Caco-2 (cell line): ENCODE measurements around the gene SH3TC1. TPM values are rescaled to one million over a fixed set of nuclear protein-coding genes. Genes with fewer than 3 reads are reported as not detected.

Experiments used
- BruUV-seq: library from RNA; stranded (reverse); fragments of 400-500 nt; replicated peaks from 2 replicates; lab custom pipeline; 2021; lab: Mats Ljungman, UMichigan
- CTCF ChIA-PET: fragments of 300-600 bp; sonication (Branson Sonifier 250); formaldehyde crosslinking; loops from one replicate; lab custom pipeline; 2022; ENCODE audit warnings: antibody characterized with exemption; lab: Charles Lee
- POLR2A ChIA-PET: fragments of 300-600 bp; sonication (Branson Sonifier 250); formaldehyde crosslinking; loops from one replicate; lab custom pipeline; 2022; ENCODE audit warnings: antibody characterized with exemption; lab: Charles Lee
- DNase-seq, 2 experiments: peaks; one replicate each; pipeline versions ENCODE4 v3.0.0 to v3.0.0-alpha.2; 2020 to 2022
- H3K27me3 ChIP-seq: replicated peaks from 2 replicates; pipeline ENCODE4 v1.6.0; 2011; ENCODE audit warnings: low read length; ENCODE audit not compliant: control insufficient read depth, insufficient read depth
- H3K36me3 ChIP-seq: 2 replicates; pipeline ENCODE4 v1.5.1; 2011; ENCODE audit warnings: low read length; ENCODE audit not compliant: control insufficient read depth, insufficient read depth
- H3K4me1 ChIP-seq: fragments of 250-450 bp; sonication (Bioruptor Pico); 2 replicates; pipeline ENCODE4 v1.5.1; 2020; ENCODE audit warnings: mild to moderate bottlenecking
- H3K4me3 ChIP-seq: 2 replicates; pipeline ENCODE4 v1.5.1; 2011; ENCODE audit warnings: low read depth, mild to moderate bottlenecking, control low read depth, low read length
- H3K9me3 ChIP-seq: fragments of 250-450 bp; sonication (Bioruptor Pico); 2 replicates; pipeline ENCODE4 v1.5.1; 2020; ENCODE audit warnings: mild to moderate bottlenecking, moderate library complexity
- H3K27ac Mint-ChIP-seq: one replicate; pipeline ENCODE4 v1.8.0; 2022; ENCODE audit warnings: mixed read lengths; ENCODE audit not compliant: unreplicated experiment
- H3K27me3 Mint-ChIP-seq: one replicate; pipeline ENCODE4 v1.8.0; 2022; ENCODE audit warnings: mixed read lengths; ENCODE audit not compliant: insufficient read depth, unreplicated experiment
- H3K36me3 Mint-ChIP-seq: one replicate; pipeline ENCODE4 v1.8.0; 2022; ENCODE audit warnings: mild to moderate bottlenecking, mixed read lengths; ENCODE audit not compliant: insufficient read depth, unreplicated experiment
- H3K4me1 Mint-ChIP-seq: one replicate; pipeline ENCODE4 v1.8.0; 2022; ENCODE audit warnings: low read depth, mixed read lengths; ENCODE audit not compliant: unreplicated experiment
- H3K4me3 Mint-ChIP-seq: one replicate; pipeline ENCODE4 v1.8.0; 2022; ENCODE audit warnings: mild to moderate bottlenecking, moderate library complexity, mixed read lengths; ENCODE audit not compliant: unreplicated experiment
- H3K9me3 Mint-ChIP-seq: one replicate; pipeline ENCODE4 v1.8.0; 2022; ENCODE audit warnings: mixed read lengths; ENCODE audit not compliant: unreplicated experiment
- CTCF ChIP-seq, 2 experiments: fragments of 200-600 bp in 1 of 2; IDR thresholded peaks; 1 replicate in 1 of 2; 2 replicates in 1 of 2; pipeline versions ENCODE4 v1.5.1 to v1.8.0; 2011 to 2022; ENCODE audit warnings: antibody characterized with exemption in 1 of 2, control low read depth in 1 of 2, inconsistent platforms in 1 of 2, low read depth in 1 of 2, low read length in 1 of 2, mild to moderate bottlenecking in 1 of 2, moderate library complexity in 1 of 2; ENCODE audit not compliant: insufficient read depth in 1 of 2, severe bottlenecking in 1 of 2, unreplicated experiment in 1 of 2
- intact Hi-C: fragments of 100-400 bp; cut with micrococcal nuclease; formaldehyde crosslinking; loops from one replicate; pipeline ENCODE4 v1.10.0; 2022; ENCODE audit not compliant: unreplicated experiment
- total RNA-seq: library from RNA; stranded (reverse); gene quantifications from 2 replicates; pipeline ENCODE4 v1.2.3, GENCODE V29; 2022

SH3TC1 gene
- total RNA-seq, 1 experiment from 2014 or later = 18.6 TPM

GRCh38 chr4:8250637-8251036 is 51.5 kb downstream of the SH3TC1 start:
- H3K4me1 Mint-ChIP-seq = no peaks in the 10 kb centered on the region
- Histone ChIP-seq H3K4me1 (no peaks in the 10 kb centered on the region), H3K9me3 (no peaks in the 10 kb centered on the region), H3K36me3 (no peaks in the 10 kb centered on the region), H3K4me3 (no peak overlapping the region), H3K27me3 (no peaks in the 10 kb centered on the region)
- no peak for DNase-seq
- no peak overlapping the region for H3K4me3 Mint-ChIP-seq
- BruUV-seq = no TSS peak
- H3K9me3 Mint-ChIP-seq = no peaks in the 10 kb centered on the region
- intact Hi-C loops = no loop called here
- no peaks in the 10 kb centered on the region for H3K27me3 Mint-ChIP-seq
- H3K36me3 Mint-ChIP-seq = no peaks in the 10 kb centered on the region
- ChIA-PET POLR2A (no interaction called here), CTCF (no interaction called here)
- no peak overlapping the region for H3K27ac Mint-ChIP-seq
- TF ChIP-seq CTCF (IDR thresholded peaks at IDR 0.05; ENCODE audit: insufficient read depth in 1 of 2, low read depth in 1 of 2, low read length in 1 of 2, severe bottlenecking in 1 of 2, unreplicated experiment in 1 of 2) = no peak

GRCh38 chr4:8251110-8251883 is 52.2 kb downstream of the SH3TC1 start:
- ChIA-PET CTCF (no interaction called here), POLR2A (no interaction called here)
- no peak overlapping the region for H3K4me3 Mint-ChIP-seq
- Histone ChIP-seq H3K4me3 (no peak overlapping the region), H3K9me3 (no peaks in the 10 kb centered on the region), H3K27me3 (no peaks in the 10 kb centered on the region), H3K4me1 (no peaks in the 10 kb centered on the region), H3K36me3 (no peaks in the 10 kb centered on the region)
- BruUV-seq = no TSS peak
- H3K36me3 Mint-ChIP-seq = no peaks in the 10 kb centered on the region
- no peaks in the 10 kb centered on the region for H3K9me3 Mint-ChIP-seq
- TF ChIP-seq CTCF (IDR thresholded peaks at IDR 0.05; ENCODE audit: insufficient read depth in 1 of 2, low read depth in 1 of 2, low read length in 1 of 2, severe bottlenecking in 1 of 2, unreplicated experiment in 1 of 2) = no peak
- no peak overlapping the region for H3K27ac Mint-ChIP-seq
- intact Hi-C loops = no loop called here
- DNase-seq = no peak
- H3K4me1 Mint-ChIP-seq = no peaks in the 10 kb centered on the region
- H3K27me3 Mint-ChIP-seq = no peaks in the 10 kb centered on the region

GRCh38 chr4:8252301-8253173 is 53.4 kb downstream of the SH3TC1 start:
- BruUV-seq = no TSS peak
- TF ChIP-seq CTCF (IDR thresholded peaks at IDR 0.05; ENCODE audit: insufficient read depth in 1 of 2, low read depth in 1 of 2, low read length in 1 of 2, severe bottlenecking in 1 of 2, unreplicated experiment in 1 of 2) = no peak
- Mint-ChIP-seq H3K36me3 (no peaks in the 10 kb centered on the region), H3K4me1 (no peaks in the 10 kb centered on the region), H3K27me3 (no peaks in the 10 kb centered on the region), H3K9me3 (no peaks in the 10 kb centered on the region), H3K4me3 (no peak overlapping the region), H3K27ac (no peak overlapping the region)
- DNase-seq = no peak
- Histone ChIP-seq H3K4me3 (no peak overlapping the region), H3K9me3 (no peaks in the 10 kb centered on the region), H3K27me3 (no peaks in the 10 kb centered on the region), H3K4me1 (no peaks in the 10 kb centered on the region), H3K36me3 (no peaks in the 10 kb centered on the region)
- ChIA-PET CTCF (no interaction called here), POLR2A (no interaction called here)
- intact Hi-C loops = no loop called here
